T-helper 22 cell (primary cell): ENCODE measurements around the gene MOGAT2.
"Not testable (repeated sequence)": the region's sequence is repeated elsewhere in the genome, so short reads cannot be mapped to it uniquely, and the experiment has no call there.

Source experiments
- DNase-seq: peaks from one replicate; pipeline ENCODE4 v3.0.0-alpha.2; 2020; ENCODE audit warnings: low read depth

The MOGAT2 gene

GRCh38 chr11:75719340-75720239 is 2.0 kb downstream of the MOGAT2 start:
- DNase-seq = no peak

DNA sequence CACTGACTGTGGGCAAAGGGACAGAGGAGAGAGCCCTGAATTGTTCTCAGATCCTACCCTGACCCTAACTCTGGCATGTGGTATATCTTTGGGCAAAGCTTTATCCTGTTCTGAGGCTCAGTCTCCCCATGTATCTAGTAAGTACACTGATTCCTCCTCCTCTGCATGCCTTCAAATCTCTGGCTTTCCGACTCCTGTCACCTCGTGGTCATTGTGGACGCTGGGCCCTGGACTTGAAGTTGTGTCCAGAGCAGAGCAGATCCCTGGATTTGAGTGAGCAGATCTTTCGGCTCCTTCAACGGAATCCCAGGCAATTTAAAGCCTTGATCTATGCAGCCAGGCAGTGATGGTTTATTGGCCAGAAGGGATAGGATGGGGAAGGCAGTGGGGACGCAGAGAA is 3.0 kb downstream of the MOGAT2 start:
- no peak for DNase-seq

DNA sequence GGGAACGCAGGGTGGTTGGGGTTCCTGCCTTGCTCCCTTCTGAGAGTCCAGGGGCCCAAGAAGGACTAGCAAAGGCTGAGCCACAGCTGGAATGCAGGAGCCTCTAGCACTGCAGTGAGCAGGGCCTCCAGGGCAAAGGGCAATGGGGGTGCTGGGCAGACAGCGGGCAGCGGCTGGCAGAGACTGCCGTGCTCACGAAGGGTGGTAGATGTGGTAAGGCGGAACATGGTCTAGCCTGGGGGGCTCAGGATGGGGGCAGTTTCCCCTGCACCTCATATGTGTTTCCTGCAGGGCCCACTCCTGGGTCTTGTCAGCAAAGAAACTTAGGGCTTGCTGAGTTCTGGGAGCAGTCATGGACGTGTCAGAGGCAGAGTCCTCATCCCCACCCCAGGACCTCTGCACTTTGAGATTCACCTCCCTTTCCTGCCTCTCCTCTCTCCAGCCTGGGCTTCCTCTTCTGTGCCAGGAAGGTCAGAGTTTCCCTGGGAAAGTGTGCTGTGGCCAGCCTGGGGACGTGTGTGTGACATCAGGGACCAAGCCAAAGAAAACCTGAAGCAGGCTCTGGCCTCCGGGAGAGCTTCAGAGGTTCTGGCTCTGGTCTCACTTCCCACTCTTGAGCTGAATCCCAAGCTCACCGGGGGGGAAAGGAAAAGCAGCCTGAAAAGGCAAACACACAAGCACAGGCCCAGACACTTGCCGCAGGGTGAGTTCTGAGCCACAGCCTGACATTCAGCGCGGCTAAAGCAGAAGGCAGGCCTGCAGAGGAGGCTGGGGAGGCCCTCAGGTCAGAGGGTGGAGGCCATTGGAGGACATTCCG is 4.4 kb downstream of the MOGAT2 start:
- no peak for DNase-seq

DNA sequence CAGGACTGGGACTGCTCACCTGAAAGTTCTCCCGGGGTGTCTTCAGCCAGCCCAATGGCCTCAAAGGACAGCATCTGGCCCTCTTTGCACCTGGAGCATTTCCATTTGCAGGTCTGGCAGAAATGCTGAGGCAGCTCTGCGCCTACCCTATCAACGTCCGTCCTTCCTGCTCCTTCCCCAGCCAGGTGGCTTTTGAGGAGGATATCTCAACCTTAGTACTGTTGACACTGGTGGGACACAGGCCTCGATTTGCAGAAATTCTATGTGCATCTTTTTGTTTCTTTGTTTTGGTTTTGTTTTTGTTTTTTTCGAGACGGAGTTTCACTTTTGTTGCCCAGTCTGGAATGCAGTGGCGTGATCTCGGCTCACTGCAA is 5.0 kb downstream of the MOGAT2 start:
- no peak for DNase-seq

GRCh38 chr11:75725547-75726320 is 8.1 kb downstream of the MOGAT2 start:
- no peak for DNase-seq

GRCh38 chr11:75728992-75729391 is 11.4 kb downstream of the MOGAT2 start:
- no peak for DNase-seq

- DNase-seq = no peak
These were observed 13.5 kb downstream of the MOGAT2 start for GRCh38 chr11:75731095-75731494.

DNA sequence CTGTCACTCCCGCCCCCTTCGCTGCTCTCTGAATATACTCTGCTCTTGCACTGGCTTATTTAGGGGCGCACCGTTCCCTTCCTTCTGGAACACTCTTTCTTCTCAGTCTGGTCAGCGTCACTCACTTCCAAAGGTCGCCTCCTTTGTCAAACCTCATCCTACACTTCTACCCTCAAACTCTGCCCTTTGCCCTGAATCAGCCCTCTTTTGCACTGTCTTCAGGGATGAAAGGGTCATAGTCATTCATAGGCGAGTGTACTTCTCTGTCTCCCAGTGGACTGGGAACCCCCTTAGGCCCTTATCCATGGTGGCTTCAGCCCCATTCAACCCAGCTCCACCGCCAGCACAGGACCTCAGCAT is 15.4 kb downstream of the MOGAT2 start:
- no peak for DNase-seq

DNA sequence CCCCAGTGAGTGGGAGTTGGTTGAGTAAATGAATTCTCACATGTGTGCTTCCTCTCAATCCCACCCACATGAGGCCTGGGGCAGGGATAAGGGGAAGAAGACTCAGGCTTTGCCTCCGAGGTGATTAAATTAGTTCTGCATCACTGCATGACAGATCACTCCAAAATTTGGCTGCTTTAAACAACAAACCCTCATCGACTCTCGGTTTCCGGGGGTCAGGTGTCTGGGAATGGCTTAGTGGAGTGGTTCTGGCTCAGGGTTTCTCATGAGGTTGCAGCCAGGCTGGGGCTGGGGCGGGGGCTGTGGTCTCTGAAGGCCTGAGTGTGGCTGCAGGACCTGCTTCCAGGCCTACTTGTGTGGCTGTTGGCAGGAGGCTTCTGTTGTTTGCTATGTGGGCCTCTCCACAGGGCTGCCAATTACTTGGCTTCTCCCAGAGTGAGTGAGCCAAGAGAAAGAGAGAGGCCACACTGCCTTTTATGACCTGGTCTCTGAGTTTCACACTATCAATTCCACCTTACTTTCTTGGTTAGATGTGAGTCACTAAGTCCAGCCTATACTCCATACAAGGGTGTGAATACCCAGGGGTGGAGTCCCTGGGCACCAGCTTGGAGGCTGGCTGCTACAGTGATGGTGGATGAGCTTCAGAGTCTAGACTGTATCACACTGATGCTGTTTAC is 15.9 kb downstream of the MOGAT2 start:
- DNase-seq = no peak

- DNase-seq = no peak
These were observed 17.0 kb downstream of the MOGAT2 start for GRCh38 chr11:75734491-75735180.

- DNase-seq = no peak
These were observed 17.7 kb downstream of the MOGAT2 start for GRCh38 chr11:75735181-75735845.

- no peak for DNase-seq
These were observed 19.7 kb downstream of the MOGAT2 start for GRCh38 chr11:75737314-75737713.

GRCh38 chr11:75740681-75741080 is 23.0 kb downstream of the MOGAT2 start:
- DNase-seq = no peak

- DNase-seq = not testable (repeated sequence)
These were observed 25.5 kb downstream of the MOGAT2 start for GRCh38 chr11:75743159-75743558.

DNA sequence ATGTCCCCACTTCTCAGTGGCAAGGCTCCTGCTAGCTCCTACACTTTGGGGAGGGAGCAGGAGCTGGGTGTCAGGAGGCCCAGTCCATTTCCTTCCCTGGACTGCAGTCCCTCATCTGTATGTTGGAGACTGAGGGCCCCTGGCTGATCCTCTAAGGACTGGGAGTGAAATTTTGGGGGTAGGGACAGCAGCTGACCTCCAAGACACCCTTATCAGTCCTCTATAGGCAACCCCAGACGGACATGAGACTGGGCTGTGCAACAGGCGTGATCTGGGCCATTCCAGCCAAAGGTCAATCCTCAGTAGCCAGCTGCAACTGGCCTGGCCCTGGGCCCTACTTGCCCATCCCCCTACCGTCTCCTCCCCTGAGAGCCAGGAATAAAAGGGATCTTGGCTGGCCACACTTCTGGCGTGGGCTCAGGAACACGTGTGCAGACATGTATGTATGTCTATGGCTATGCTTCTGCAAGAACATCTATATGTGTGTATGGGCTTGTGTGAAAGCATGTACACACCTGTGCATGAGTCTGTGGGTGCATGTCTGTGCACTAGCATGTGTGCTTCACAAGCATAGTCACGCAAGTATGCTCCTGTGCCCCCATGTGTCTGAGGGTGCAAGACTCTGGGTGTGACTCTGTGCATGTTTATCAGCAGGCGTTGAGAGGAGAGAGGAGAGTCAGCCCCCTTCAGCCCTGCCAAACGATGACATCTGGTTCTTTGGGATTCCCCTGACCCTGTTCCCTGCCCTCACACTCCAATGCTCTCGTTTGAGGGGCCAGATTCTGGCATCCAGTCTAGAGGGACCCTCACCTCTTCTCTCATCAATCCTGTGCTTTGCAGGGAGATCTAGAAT is 26.3 kb downstream of the MOGAT2 start:
- no peak for DNase-seq

DNA sequence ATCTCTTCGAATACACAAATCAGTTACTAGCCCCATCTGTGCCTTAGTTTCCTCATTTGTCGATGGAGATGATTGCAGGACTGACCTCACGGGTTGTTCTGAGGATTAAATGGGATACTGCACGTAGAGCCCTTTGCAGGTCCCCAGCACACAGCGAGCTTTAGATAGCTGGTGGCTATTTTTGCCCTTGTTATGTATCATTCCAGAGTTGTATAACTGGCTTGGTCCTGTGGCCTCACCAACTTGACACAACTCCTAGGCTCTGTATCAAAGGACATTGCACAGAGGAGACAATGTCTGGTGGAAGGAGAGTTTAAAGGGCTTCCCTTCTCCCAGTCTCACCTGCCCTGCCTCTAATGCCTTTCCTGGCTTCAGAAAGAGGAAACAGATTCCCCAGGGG is 28.2 kb downstream of the MOGAT2 start:
- no peak for DNase-seq

GRCh38 chr11:75748729-75749273 is 31.2 kb downstream of the MOGAT2 start:
- not testable (repeated sequence) for DNase-seq

DNA sequence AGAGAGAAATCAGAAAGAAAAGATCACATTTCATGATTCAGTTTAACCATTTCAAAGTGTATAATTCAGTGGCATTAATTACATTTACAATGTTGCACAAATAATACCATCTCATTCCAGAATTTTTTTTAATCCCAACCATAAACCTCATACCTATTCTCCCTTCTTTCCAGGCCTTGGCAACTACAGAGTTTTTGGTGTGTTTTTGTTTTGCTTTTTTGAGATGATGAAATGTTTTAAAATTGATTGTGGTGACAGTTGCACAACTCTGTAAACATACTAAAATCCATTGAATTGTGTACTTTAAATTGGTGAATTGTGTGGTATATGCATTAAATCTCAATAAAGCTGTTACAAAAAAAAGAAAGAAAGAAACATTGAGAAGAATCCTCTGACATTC is 37.3 kb downstream of the MOGAT2 start:
- DNase-seq = not testable (repeated sequence)

- no peak for DNase-seq
These were observed 40.0 kb downstream of the MOGAT2 start for GRCh38 chr11:75757651-75758050.
